ENCODE data around the gene DMD.
"Not testable (repeated sequence)": the region's sequence is repeated elsewhere in the genome, so short reads cannot be mapped to it uniquely, and the experiment has no call there.

Gene DMD

DNA sequence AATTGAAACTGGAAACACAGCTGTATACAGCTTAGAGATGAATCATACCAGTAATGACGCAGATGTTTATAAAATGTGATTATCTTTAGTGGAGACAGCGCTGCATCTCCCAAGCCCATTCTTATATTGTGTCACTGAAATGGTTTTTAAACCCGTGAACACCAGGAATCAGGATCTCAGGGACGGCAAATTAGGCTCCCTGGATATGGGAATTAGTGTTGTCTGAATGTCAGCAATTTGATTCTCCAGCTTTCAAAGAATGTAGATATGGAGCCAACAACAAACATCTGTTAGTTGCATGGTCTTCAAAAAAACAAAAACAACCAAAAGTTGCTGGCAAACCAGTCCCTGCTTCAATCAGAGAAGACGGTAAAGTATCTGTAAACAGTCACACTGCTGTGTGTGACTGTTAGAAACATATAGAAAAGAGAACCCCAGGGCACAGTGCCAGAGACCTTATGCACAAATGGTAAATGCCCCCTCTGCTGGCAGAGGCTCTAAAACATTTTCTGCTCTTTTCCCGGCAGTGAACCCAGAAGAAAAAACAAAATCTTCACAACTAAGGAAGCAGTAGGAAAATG is 1787.7 kb downstream of the DMD start:
- peak; percentile 62 for DNase-seq (ENCODE audit: low read depth)

DNA sequence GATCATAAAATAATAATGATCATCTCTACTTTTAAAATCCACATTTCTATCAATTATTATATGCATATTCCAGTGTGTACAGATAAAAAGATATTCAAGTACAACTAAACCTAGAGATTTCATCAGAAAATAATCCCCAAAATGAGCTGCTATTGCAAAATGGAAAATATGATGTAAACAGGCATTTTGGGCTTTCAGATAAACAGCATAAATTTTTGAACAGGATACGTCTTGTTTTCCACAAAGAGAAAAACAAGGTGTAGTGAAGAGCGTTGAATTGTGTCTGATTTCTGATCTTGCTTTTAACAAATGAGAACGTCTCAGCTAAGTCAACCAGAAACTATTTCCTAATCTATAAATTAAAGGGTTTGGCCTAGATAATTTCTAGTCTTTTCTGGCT is 1789.9 kb downstream of the DMD start:
- no peak for DNase-seq (ENCODE audit: low read depth)

DNA sequence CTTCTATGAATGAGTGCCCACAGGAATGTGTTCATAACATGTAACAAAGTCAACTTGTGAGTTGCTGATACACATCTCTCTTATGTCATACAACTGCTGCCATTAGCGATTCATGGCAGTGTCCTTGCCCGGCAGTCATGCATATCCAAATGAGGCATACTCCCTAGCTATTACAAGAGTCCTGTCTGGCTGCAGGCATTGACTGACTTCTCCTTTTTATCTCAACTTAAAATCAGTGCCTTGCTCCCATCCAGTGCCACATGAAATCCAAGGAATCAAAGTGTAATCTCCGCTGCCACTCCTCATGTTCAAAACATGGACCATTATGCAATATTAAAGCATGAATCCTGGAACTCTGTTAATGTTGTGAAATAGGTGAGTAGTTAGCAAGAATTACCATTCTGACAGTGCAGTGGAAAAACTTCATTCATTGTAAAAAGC is 1790.6 kb downstream of the DMD start:
- DNase-seq (ENCODE audit: low read depth), result peak; percentile 25

DNA sequence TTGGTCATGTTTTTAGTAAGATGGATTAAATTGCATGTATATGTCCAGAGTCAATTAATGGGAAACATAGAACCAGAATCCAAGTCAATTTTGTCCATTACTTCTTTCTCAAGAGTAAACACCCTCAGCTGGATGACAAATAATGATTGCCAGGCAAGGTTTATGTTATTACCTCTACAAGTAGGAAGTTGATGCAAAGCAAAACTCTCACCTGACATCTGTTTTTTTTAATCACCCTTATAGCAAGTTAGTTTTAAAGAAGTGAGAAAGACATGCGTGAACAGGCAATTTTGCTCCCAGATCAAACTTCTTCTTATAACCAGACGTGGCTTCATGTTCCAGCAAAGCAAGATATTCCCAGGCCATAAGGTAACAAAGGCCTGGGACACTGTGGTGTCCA is 1791.0 kb downstream of the DMD start:
- DNase-seq (ENCODE audit: low read depth), result no peak

DNA sequence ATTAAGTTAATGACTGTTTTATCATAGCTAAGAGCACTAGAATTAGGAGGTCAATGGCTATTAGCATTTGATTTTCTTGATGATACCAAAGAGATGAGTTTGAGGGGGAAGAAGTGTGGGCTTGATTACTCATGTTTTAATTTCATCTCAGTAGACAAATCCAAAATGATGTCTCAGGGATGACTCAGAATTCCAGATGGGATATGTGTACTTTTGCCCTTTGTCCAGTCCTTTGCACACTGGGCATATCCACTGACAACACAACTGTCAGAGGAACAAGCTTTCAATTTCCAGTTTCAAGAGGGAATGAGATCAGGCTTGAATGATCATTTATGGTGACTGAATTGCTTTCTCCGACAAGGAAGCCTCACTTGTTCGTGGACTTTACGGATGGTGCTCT is 1814.2 kb downstream of the DMD start:
- DNase-seq (ENCODE audit: low read depth), result peak; percentile 1

DNA sequence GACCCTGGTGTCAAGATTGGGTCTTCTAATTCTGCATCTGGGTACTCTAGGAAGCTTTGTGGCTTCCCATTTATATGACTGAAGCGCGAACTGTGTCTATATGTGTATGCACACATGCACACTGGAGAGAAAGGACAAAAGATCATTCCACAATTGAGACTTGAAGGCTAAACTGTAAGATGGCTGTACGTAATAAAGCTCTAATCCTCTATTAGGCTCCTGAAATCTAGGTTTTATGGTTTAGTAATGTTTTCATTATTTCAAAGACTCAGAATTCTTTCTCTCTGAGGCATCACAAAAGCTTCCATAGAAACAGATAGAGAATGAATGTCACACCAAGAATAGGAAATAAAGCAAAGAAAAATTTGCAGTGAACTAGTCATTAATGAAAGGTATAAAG is 1818.8 kb downstream of the DMD start:
- no peak for DNase-seq (ENCODE audit: low read depth)

DNA sequence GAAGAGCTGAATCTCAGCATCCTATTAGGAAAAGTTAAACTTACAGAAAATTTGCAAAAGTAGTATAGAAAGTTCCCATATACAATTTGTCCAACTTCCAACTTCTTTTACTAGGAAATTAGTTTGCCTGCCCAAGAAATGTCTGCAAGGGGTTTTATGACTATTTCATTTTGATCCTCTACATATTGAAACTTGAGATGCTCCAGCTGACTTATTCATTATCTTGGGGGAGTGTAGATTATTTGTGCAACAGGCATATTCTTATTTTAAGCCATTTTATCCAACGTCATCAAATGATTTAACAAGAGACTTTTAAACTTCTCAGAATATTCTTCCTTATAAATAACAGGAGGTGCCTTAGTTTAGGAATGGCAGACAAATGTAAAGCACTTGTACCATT is 1822.4 kb downstream of the DMD start:
- DNase-seq (ENCODE audit: low read depth), result no peak

DNA sequence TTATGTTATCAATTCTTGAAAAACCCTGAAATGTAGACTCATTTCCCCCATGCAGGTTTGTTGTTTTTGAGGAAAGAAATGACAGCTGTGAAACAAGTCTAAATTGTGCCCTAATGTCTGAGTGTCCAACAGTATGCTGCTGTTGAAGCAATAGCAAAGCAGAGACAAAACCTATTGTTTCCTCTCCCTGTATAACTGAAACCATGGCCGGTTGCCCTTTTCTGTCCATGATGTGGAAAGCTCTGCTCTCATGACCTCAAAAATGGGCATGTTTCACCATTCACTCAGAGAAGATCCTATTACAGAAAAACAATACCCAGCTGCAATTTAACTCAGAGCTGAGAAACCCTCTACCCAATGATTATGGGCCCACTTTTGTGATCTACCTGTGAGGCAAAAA is 1826.9 kb downstream of the DMD start:
- peak; percentile 40 for DNase-seq (ENCODE audit: low read depth)

DNA sequence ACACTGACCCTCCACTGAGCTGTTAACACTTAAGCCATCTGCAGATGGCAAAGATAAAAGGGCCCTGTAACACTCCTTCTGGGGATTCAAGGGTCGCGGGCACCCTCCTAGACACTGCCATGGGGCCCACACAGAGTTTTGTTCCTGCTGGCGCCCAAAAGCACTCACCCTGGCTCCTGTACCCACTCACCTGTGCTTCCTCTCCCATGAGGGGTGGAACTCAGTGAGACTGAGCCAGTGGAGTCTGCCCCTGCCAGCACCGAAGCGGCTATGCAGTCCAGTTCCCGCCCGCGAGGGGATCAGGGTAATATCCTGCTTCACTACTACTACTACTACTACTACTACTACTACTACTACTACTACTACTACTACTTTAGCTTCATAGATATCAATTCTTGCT is 1827.4 kb downstream of the DMD start:
- no peak for DNase-seq (ENCODE audit: low read depth)

DNA sequence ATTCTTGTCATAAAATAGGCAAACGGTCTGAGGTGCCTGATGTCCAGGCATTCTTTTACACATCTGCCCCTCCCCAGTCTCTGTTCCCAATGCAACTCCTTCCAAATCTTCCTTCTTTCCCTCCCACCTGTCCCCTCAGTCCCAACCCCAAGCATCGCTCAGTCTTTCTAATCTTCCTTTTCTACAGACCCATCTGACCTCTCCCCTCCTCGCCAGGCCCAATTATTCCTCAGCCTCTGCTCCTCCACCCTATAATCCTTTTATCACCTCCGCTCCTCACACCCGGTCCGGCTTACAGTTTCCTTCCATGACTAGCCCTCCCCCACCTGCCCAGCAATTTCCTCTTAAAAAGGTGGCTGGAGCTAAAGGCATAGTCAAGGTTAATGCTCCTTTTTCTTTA is 1832.4 kb downstream of the DMD start:
- not testable (repeated sequence) for DNase-seq (ENCODE audit: low read depth)

DNA sequence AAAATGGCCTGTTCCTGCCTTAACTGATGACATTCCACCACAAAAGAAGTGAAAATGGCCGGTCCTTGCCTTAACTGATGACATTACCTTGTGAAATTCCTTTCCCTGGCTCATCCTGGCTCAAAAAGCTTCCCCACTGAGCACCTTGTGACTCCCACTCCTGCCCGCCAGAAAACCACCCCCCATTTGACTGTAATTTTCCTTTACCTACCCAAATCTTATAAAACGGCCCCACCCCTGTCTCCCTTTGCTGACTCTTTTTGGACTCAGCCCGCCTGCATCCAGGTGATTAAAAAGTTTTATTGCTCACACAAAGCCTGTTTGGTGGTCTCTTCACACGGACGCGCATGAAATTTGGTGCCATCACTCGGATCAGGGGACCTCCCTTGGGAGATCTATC is 1833.5 kb downstream of the DMD start:
- DNase-seq (ENCODE audit: low read depth), result not testable (repeated sequence)

DNA sequence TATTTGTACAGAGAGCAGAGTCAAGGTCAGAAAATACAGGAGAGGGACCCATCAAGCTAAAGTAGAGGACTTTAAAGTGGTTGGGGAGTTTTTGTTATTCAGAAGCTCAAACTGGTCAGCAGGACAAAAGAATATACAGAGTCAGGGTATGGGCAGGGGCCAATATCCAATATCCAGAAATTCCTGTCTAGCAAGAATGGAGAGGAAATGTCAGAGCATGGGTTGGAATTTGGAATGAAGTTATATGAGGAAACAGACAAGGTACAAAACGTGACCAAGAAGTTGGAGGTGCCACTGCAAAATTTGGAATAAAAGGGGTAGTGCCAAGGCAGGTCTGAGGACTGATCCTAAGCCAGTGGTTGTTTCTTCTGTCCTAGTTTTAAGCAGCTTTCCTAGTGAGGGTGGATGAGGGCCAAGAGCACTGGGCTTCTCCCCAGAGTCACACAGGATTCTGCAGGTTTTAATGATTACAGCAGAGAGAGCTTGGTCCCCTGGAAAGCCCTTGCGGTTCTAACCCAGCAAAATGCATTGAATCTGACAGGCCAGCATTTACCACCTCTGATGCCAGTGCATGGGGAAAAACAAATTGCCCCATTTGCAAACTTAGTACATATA is 1834.8 kb downstream of the DMD start:
- peak; percentile 1 for DNase-seq (ENCODE audit: low read depth)

DNA sequence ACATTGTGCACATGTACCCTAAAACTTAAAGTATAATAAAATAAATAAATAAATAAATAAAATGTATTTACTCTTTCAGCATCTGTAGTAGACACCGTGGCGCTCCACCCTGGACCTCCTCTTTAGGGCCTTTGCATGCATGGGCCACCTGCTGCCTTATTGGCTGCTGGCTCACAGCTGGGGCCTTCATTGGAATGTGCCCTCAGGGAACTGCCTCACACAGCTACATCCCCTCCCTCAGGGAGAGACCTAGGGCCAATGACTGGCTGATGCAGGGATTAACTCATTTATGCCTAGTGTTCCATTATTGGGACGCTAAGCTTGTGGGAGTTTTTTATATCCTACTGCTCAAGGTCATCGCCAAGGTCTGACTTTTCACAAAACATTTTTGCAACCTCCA is 1836.6 kb downstream of the DMD start:
- no peak for DNase-seq (ENCODE audit: low read depth)

DNA sequence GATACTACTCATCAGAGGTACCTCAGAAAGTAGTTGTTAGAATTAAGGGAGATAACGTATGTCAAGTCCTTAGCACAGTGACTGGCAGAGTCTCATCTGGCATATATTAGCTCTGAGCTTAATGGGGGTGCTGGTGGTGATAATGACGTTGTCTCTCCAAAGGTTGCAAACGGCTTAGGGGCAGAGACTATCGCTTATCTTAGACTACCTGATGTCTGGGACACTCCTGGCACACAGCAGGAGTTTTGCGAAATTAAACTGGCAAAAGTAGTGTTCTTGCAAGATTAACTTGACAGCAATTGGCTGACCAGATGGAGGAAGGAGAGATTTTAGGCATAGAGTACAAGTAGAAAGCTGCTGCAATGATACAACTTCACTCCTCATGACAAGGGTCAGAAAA is 1839.4 kb downstream of the DMD start:
- DNase-seq (ENCODE audit: low read depth), result no peak

DNA sequence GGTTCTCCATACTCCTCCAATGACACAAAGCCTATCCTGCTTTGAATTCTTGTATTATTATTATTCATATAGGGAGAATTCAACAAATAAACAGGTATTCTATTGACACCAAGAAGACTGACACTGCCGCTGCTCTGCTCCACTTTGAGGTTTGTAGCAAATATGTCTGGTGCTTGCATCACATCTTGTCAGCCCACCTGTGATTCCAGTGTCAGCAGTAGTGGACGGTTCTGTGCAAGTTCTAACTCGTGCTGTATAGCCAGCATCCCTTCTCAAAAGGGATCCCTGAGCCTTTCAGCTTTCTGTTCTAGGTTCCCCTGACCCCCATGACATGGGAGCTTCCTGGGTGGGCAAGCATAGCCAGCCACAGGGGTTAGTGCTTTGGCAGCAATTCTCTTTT is 1843.5 kb downstream of the DMD start:
- no peak for DNase-seq (ENCODE audit: low read depth)

DNA sequence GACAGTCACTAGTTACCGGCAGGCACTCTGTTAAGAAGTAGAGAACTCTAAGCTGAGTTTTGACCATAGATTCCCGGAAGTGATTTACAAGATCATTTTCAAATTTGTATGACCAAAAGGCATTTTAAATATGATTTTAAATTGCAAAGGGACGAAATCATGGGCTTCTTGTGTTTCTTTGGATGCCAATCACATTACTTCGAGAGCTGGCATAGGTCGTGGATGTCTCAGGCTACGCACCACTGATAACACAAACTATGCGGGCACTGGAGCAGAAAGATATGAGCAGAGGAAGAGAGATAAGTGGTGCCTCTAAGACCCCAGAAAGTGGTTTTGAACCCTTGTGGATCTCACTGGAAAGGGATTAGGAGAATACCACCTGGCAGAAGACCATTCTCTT is 1845.3 kb downstream of the DMD start:
- DNase-seq (ENCODE audit: low read depth), result no peak

DNA sequence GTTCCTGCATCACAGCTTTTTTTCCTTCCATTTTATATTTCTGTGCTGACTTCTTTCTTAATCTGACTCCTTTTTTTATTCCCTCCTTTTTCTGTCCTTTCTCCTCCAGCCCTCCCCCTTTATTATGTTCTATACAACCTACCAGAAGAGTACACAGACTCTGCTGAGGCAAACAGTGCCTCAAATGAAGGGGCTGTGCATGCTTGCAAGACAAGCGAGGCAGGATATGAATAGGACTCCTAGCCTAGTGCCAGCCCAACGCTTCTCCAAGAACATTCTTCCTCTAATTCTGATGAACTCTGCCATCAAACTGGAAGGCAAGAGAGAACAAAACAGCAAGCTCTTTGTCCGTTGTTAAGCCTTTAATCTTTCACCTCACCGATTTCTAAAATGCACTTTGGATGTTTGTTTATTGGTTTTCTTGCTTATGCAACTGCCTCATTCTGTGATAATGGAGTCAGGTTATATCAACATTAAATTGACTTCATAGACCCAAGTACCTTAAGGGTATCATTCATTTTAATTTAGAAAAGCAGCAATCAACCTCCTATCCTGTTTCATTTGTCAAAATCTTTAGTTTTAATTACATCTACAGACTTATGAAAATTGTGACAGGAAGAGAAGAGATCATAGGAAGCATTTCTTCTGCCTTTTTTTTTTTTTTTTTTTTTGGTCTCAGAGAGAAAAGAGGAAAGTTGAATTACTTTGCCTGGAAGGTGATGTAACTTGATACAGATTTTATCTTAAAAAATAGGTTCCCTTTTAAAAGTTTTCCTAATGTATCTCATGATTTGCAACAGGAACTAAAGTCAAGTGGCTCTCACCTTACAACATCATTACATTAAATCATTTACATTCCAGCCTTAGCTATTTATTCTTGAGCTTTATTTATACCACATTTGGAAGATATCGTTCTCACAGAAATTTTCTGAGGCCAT is 1854.8 kb downstream of the DMD start:
- no peak for DNase-seq (ENCODE audit: low read depth)

DNA sequence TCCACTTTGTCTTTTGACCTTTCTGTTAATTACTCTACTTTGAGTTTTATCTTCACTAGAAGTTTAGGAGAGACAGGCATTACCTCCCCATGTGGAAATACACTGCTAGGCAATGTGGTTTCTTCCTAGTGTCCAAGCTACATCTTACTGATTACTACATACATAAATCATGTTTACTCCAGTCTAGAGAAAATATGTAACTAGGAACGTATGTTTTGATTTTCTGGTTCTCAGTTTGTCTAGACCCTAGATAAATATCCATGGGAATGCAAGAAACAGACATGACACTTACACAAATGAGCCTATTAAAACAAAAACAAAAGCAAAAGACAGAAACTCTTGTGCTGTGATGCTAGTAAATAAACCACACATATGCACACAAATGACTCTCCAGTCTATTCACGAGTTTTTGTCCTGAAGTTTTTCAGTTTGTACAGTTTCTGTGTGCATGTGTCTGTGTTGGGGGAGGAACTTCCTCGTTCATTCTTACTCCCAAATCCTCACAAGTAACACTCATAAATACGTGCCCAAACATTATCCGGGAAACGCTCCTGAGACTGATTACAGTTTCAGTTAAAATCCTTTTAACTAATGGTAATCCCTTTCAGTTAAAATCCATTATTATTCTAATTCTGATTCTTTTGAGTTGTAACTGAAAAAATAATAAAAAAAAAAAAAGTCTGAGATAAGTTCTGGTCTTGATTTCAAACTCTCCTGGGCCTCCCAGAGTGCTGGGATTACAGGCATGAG is 1856.0 kb downstream of the DMD start:
- DNase-seq (ENCODE audit: low read depth), result no peak

DNA sequence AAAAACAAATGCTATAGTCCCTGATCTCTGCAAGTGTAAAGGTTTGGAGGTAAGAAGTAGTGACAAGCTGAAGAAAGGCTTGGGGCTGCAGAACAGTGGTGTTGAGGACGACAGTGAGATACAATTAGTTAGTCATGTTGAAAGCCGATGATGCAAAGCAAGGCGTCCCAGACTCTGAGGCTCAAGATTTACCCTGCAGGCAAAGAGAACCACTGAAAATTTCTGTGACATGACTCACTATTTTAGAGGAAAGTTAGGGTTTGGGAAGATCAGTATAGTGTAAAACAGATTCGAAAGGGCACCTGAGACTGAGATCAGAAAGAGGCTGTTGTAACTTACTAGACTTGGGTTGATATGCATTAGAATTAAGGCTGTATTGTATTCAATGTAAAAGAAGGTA is 1858.3 kb downstream of the DMD start:
- peak; percentile 31 for DNase-seq (ENCODE audit: low read depth)

DNA sequence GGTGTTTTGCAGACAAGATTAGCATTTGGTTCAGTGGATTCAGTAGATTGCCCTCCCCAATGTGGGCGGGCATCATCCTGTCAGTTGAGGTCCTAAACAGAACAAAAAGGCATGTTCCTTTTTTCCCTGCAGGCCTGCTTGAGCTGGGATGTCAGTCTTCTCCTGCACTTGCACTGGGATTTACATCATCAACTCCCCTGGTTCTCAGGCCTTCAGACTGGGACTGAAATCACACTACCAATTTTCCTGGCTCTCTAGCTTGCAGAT is 1860.6 kb downstream of the DMD start:
- DNase-seq (ENCODE audit: low read depth), result no peak

DNA sequence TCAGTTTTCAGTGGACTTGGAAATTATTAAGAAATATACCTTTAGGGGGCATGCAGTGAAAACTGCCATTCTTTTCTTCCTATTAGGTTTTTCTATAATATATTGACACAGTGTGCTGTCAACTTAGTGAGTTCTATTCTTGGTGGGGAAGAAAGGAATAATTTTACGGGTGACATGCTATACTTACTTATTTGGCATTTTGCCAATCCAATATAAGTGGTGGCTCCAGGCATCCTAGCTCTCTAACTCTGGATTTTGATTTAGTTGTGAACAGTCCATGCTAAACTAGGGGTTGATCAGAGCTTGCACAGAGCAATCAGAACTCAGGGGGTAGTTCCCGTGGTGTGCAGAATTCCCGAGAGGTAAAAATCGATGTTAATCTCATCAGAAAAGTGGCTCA is 1861.8 kb downstream of the DMD start:
- no peak for DNase-seq (ENCODE audit: low read depth)

DNA sequence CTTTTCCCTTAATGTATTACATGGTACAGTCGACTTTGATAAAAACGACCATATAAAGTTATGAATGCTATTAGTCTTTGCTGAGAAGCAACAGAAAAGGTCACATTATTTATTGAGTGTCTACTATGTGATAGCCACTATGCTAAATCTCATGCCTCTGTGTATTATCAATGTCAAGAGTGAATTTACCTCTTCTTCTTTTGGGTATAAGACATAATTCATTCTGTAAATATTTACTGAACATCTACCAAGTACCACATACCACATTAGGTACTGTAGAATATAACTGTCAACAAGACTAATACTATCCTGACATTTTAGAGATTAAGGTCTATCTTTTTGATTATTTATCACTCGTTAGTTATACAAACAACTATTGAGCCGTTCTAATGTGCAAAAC is 1870.8 kb downstream of the DMD start:
- DNase-seq (ENCODE audit: low read depth), result no peak

DNA sequence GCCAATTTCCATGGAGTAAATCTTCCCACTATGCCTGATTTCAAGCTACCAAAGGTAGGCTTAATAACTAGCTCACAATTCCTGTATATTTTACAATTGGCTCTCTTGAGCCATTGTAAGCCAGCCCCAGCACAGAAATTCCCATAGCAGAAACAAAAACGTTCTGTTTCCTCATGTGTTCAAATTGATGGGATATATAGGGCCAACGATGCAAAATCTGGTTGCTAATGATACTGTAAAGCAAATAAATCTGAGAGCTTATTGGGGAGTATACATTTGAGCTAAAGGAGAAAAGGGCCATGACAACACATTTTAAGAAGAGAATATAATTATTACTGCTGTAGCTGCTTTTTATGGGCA is 1872.4 kb downstream of the DMD start:
- no peak for DNase-seq (ENCODE audit: low read depth)
